ENCODE measurements around the gene ZMYND12.

ZMYND12 gene

GRCh38 chr1:42381280-42381673, 74.5 kb downstream of the ZMYND12 start:
- no peak overlapping the region for H3K4me3 ChIP-seq (replicated peaks; ENCODE audit: low read depth, low read length)
- no peak for TF ChIP-seq CTCF (IDR thresholded peaks at IDR 0.05; ENCODE audit: low read length, missing control alignments)
- no peak for DNase-seq (ENCODE audit: low read depth)

GRCh38 chr1:42380586-42381279, 75.1 kb downstream of the ZMYND12 start, which contains the start of gene RIMKLA:
Gene RIMKLA (plus strand): TSS chr1:42380792. CDS start chr1:42380935, 143 bp downstream.
- no peak within 1 kb of the TSS for H3K4me3 ChIP-seq (replicated peaks; ENCODE audit: low read depth, low read length)
- TF ChIP-seq CTCF (IDR thresholded peaks at IDR 0.05; ENCODE audit: low read length, missing control alignments), result no peak
- peak; percentile 18 for DNase-seq (ENCODE audit: low read depth)
